Vagina (tissue), 2 donors: ENCODE measurements around the gene CRTC1. TPM values are rescaled to one million over a fixed set of nuclear protein-coding genes. Genes with fewer than 3 reads are reported as not detected.

Experiments
- DNase-seq, 2 donors: peaks; one replicate each; pipeline ENCODE4 v3.0.0-alpha.2; 2017; ENCODE audit errors: extremely low spot score in 2 of 2
- H3K27ac ChIP-seq: fragments of 200-600 bp; sonication (generic); one replicate; pipeline ENCODE4 v1.5.1; 2019
- H3K27me3 ChIP-seq: fragments of 200-600 bp; sonication (generic); one replicate; pipeline ENCODE4 v1.5.1; 2019
- H3K36me3 ChIP-seq, 2 donors: fragments of 200-600 bp; sonication (generic); one replicate each; pipeline ENCODE4 v1.5.1; 2017 to 2019
- H3K4me1 ChIP-seq: fragments of 200-600 bp; sonication (generic); one replicate; pipeline ENCODE4 v1.5.1; 2019
- H3K4me3 ChIP-seq, 2 donors: fragments of 200-600 bp; sonication (generic); 1 replicate in 1 of 2; 2 replicates in 1 of 2; pipeline ENCODE4 v1.5.1; 2016 to 2019
- H3K9me3 ChIP-seq: fragments of 200-600 bp; sonication (generic); one replicate; pipeline ENCODE4 v1.5.1; 2019
- POLR2A ChIP-seq, 2 donors: fragments of 450-650 bp; IDR thresholded peaks; one replicate each; pipeline ENCODE4 v1.6.1; 2017; ENCODE audit warnings: antibody characterized with exemption in 2 of 2, mild to moderate bottlenecking in 2 of 2, moderate library complexity in 2 of 2
- POLR2AphosphoS5 ChIP-seq, 2 donors: sonication (generic); formaldehyde crosslinking; IDR thresholded peaks; one replicate each; pipeline ENCODE4 v1.9.0; 2017; ENCODE audit warnings: antibody characterized with exemption in 2 of 2, mild to moderate bottlenecking in 2 of 2, low read depth in 1 of 2; ENCODE audit not compliant: insufficient read depth in 1 of 2
- intact Hi-C: fragments of 100-400 bp; cut with DNase I; formaldehyde crosslinking; loops from one replicate; pipeline ENCODE4 v1.15.1; 2023
- total RNA-seq: library from RNA; depleted of rRNA; stranded (reverse); fragments of >200 nt; gene quantifications from one replicate; pipeline ENCODE4 v1.2.3, GENCODE V29; 2016
- TF ChIP-seq, protein P1 (sequence below), 3 experiments: fragments of 450-650 bp in 2 of 3; fragments of 200-600 bp in 1 of 3; sonication (generic) in 1 of 3; IDR thresholded peaks; one replicate each; pipeline ENCODE4 v1.5.1; 2017 to 2019; ENCODE audit warnings: antibody characterized with exemption in 3 of 3, mild to moderate bottlenecking in 2 of 3, moderate library complexity in 2 of 3

Gene CRTC1
- total RNA-seq, 1 donor from 2014 or later = 7.4 TPM

- intact Hi-C loops = no loop called here
- Histone ChIP-seq H3K27me3 (no peaks in the 10 kb centered on the region), H3K36me3 (no peaks in the 10 kb centered on the region), H3K4me1 (no peaks in the 10 kb centered on the region), H3K9me3 (no peaks in the 10 kb centered on the region), H3K4me3 (no peak overlapping the region), H3K27ac (no peak overlapping the region)
- DNase-seq = no peak
- TF ChIP-seq POLR2A (IDR thresholded peaks at IDR 0.05) (no peak), POLR2AphosphoS5 (IDR thresholded peaks at IDR 0.05; ENCODE audit: insufficient read depth in 1 of 2, low read depth in 1 of 2) (no peak)
- TF ChIP-seq, protein P1, sequence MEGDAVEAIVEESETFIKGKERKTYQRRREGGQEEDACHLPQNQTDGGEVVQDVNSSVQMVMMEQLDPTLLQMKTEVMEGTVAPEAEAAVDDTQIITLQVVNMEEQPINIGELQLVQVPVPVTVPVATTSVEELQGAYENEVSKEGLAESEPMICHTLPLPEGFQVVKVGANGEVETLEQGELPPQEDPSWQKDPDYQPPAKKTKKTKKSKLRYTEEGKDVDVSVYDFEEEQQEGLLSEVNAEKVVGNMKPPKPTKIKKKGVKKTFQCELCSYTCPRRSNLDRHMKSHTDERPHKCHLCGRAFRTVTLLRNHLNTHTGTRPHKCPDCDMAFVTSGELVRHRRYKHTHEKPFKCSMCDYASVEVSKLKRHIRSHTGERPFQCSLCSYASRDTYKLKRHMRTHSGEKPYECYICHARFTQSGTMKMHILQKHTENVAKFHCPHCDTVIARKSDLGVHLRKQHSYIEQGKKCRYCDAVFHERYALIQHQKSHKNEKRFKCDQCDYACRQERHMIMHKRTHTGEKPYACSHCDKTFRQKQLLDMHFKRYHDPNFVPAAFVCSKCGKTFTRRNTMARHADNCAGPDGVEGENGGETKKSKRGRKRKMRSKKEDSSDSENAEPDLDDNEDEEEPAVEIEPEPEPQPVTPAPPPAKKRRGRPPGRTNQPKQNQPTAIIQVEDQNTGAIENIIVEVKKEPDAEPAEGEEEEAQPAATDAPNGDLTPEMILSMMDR (IDR thresholded peaks at IDR 0.05) = no peak
These were observed 95.5 kb downstream of the CRTC1 start for GRCh38 chr19:18778826-18779495.

- Histone ChIP-seq H3K4me3 (no peak overlapping the region), H3K27me3 (no peaks in the 10 kb centered on the region), H3K36me3 (no peaks in the 10 kb centered on the region), H3K9me3 (no peaks in the 10 kb centered on the region), H3K27ac (no peak overlapping the region), H3K4me1 (peaks cover 1% of the 10 kb centered on the region)
- TF ChIP-seq POLR2AphosphoS5 (IDR thresholded peaks at IDR 0.05; ENCODE audit: insufficient read depth in 1 of 2, low read depth in 1 of 2) (no peak), POLR2A (IDR thresholded peaks at IDR 0.05) (no peak)
- TF ChIP-seq, protein P1 (IDR thresholded peaks at IDR 0.05) = no peak
- intact Hi-C loops = no loop called here
- no peak for DNase-seq
These were observed 96.6 kb downstream of the CRTC1 start for GRCh38 chr19:18780081-18780480.

GRCh38 chr19:18780631-18781030 is 97.2 kb downstream of the CRTC1 start:
- no peaks in the 10 kb centered on the region for H3K9me3 ChIP-seq
- TF ChIP-seq POLR2AphosphoS5 (IDR thresholded peaks at IDR 0.05; ENCODE audit: insufficient read depth in 1 of 2, low read depth in 1 of 2) = no peak
- TF ChIP-seq, protein P1 (IDR thresholded peaks at IDR 0.05) = no peak
- TF ChIP-seq POLR2A (IDR thresholded peaks at IDR 0.05) = no peak
- intact Hi-C loops = no loop called here
- no peak for DNase-seq
- peaks cover 7% of the 10 kb centered on the region for H3K4me1 ChIP-seq
- no peak overlapping the region for H3K4me3 ChIP-seq
- H3K27ac ChIP-seq = no peak overlapping the region
- H3K27me3 ChIP-seq = no peaks in the 10 kb centered on the region
- H3K36me3 ChIP-seq = no peaks in the 10 kb centered on the region

DNA sequence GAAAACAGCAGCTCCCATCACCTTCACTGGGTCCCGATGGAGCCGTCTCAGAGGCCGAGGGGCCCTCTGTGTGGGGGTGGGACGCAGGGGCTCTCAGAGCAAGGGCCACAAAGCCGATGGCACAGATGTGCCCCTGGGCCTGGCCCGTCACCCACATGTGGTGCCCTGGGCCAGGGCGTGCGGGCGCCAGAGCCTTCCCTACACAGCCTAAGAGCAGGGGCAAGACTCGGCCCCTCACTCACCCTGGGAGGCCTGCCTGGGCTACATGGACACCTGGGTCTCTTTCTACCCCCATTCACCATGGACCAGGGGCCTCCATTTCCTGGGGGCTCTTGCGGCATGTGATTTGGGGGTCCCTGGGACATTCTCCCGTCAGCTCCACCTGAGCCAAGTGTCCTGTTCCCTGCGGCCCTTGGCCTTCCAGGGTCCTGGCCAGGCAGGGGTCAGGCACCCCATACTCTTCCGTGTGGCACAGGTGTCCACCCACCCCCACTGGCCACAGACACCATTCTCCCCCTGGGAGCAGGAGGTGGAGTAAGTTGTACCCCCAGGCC is 97.6 kb downstream of the CRTC1 start:
- Histone ChIP-seq H3K4me1 (peaks cover 11% of the 10 kb centered on the region), H3K36me3 (no peaks in the 10 kb centered on the region), H3K27me3 (no peaks in the 10 kb centered on the region), H3K4me3 (no peak overlapping the region), H3K9me3 (no peaks in the 10 kb centered on the region), H3K27ac (no peak overlapping the region)
- DNase-seq = no peak
- TF ChIP-seq, protein P1 (IDR thresholded peaks at IDR 0.05) = no peak
- no peak for TF ChIP-seq POLR2A (IDR thresholded peaks at IDR 0.05)
- TF ChIP-seq POLR2AphosphoS5 (IDR thresholded peaks at IDR 0.05; ENCODE audit: insufficient read depth in 1 of 2, low read depth in 1 of 2) = no peak
- intact Hi-C loops = no loop called here

DNA sequence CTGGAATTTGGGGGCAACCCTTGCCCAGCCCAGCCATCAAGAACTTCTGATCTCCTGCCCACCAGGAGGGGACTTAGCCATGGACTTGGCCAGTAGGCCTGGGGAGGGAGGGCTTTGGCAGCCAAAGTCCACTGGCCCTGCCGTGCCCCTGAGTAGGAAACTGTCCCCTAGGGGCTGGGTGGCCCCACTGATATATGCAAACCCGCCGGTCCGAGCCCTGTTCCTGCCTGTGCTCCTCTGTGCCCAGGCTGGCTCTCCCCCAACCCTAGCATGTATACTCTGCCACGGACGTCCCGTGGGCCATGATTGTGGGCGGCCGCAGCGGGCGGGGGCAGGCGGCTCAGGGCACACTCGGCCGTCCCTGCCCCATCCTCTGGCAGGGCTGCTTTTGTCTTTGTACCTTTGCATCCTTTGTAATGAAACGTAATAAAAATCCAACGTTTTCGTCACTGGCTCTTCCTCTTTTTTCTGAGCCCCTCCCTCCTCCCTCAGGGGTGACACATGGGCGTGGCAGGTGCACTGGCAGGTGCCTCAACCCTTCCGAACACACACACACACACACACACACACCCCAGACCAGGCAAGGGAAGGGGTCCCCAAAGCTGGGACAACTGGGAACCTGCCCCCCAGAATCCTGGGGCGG is 98.5 kb downstream of the CRTC1 start:
- intact Hi-C loops = no loop called here
- H3K36me3 ChIP-seq = no peaks in the 10 kb centered on the region
- H3K4me1 ChIP-seq = peaks cover 11% of the 10 kb centered on the region
- H3K4me3 ChIP-seq = no peak overlapping the region
- no peaks in the 10 kb centered on the region for H3K9me3 ChIP-seq
- TF ChIP-seq POLR2A (IDR thresholded peaks at IDR 0.05) (no peak), POLR2AphosphoS5 (IDR thresholded peaks at IDR 0.05; ENCODE audit: insufficient read depth in 1 of 2, low read depth in 1 of 2) (no peak)
- TF ChIP-seq, protein P1 (IDR thresholded peaks at IDR 0.05) = no peak
- H3K27me3 ChIP-seq = no peaks in the 10 kb centered on the region
- no peak overlapping the region for H3K27ac ChIP-seq
- no peak for DNase-seq
